Stimulated activated CD4-positive, alpha-beta T cell treated with anti-CD3 and anti-CD28 coated beads, Interleukin-4, amount 100 ng/mL, for 24 hours (primary cell): ENCODE data around the gene TMCC1.

Source experiments
- DNase-seq: peaks from one replicate; pipeline ENCODE4 v3.0.0-alpha.2; 2020

TMCC1 gene

DNA sequence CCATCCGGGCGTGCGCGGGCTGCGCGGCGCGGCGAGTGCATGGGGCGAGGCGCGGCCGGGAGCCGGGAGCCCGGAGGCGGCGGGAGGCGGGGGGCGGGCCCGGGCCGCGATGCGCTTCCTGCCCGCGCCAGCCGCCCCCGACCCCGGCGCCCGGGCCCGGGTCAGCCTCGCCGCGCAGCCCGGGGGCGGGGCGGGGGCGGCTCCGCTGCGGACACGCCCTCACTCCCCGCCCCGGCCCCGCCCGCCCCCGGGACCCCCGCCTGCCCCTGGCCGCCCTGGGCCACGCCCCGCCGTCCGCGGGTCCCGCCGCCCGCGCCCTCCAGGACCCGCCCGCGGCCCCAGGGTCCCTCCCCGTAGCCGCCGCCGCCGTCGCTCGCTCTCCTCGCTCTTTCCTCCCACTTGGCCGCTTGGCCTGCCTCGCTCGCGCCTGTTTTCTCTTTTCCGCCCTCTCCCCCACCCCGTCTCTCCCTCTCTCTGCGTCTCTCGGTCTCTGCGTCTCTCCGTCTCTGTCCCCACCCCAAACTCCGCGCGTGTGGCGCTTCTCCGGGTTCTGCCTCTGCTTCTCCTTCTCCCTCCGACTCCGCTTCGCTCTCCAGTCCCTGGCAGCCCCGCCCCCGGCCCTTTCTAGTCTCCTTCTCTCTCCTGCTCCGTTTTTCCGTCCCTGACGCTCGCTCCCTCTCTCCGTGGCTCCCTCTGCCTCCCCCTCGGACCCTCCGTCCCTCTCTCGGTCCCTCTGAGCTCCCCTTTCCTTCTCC lies 286.7 kb downstream of the TMCC1 start, which contains the start of gene PLXND1:
Gene PLXND1, minus strand, starts transcription at position 41 of the 755 bp plus-strand sequence. Its CDS starts 37 bp downstream, at position 4.
- DNase-seq, result peak; percentile 21

DNA sequence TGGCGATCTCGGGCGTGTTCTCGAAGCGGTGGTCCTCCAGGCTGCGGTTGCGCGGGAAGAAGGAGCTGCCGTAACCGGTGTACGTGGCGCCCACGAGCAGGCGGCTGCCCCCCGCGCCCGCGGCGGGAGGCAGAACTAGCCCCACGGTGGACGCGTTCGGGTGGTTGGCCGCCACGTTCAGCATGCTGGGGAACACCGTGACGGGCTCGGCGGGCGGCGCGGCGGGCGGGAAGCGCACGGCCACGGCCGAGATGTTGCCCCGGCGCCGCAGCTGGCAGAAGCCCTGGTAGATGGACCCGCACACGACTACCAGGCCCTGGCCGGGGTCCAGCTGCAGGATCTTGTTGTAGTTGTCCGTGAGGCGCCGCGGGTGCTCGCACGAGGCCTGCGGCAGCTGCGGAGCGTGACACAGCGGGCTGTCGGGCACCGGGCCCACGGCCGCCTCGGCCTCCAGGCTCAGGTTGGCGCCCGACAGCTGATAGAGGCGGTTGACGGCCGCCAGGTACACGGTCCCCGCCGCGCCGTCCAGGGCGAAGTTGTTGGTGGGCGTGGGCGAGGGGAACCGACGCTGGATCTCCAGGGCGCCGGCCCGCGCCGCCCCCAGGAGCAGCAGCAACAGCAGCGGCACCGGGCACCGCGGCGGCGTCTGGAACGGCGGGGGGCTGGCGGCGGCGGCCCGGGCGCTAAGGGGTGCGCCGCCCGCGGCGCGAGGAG lies 287.4 kb downstream of the TMCC1 start:
- no peak for DNase-seq

DNA sequence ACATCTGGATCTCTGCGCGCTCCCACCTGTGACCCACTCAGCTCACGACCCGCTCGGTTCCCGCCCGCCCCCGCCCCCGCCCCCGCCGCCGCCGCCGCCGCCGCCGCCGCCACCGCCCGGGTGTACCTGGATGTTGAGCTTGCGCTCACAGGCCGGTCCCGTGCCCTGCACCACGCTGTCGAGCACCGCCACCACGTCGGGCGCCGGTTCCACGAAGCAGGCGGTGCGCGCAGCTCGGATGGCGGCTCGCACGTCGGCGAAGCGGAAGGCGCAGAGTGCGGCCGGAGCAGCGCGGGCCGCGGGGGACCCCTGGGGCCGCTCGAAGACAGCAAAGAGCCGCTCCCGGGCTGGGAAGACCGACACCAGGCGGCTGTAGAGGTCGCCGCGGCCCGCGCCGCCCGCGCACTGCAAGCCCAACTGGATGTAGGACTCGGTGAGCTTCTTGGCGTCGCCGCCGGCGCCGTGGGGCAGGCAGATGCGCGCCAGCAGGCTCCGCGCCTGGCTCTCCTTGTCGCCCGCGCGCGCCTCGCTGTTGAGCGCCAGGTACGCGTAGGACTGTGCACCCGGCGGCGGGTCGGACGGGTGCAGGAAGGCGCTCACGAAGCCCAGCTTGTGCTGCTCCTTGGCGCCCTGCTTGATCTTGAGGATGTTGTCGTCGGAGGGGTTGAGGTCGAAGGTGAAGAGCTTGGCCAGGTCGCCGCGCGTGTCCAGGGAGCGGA lies 288.1 kb downstream of the TMCC1 start:
- DNase-seq, result peak; percentile 29

DNA sequence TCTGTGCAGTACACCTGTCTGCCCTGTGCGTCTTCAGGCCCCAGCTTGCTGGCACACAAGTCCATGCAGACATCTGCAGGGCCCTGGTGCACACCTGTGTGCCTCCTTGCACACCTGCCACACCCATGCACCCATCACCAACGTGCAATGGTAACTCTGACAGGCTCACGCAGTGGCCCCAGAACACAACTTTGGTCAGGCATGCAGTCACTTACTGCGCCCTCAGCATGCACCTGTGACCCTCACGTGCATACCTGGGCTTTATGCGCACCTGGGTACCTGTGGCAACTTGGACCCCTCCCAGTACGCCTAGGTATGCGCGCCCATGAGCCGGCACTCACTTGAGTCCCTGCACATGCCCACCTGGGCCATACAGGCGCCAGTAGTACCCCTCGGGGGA lies 288.7 kb downstream of the TMCC1 start:
- no peak for DNase-seq

DNA sequence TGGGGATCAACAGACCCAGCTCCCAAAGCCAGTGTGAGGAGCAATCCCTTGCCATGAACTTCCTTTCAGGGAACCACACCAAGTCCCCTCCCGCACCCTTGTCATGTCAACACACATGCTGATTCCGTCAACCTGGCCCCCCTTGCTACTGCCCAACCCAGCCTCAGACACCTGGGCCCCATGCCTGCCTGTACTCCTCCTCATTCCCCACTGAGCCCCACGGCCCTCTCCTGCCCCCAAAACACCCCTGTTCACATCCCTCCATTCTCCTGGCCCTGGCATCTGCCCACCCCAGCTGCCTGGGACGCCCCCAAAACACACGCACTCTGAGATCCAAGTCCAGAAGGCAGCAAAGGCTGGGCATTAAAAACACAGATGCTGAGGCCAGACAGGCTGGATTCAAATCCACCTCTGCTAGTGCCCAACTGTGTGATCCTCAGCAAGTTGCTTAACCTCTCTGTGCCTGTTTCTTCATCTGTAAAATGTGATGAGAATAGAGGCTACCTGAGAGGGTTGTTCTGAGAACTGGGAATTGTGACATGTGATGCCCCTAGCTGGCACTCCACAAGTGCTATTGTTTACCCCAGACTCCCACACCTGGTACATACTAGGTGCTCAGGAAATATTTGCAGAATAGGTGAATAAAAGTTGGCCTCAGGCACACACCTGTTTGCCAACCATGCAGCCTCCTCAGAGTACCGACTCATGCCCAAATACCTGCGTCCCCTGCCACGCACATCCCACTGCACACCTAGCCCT lies 289.3 kb downstream of the TMCC1 start:
- no peak for DNase-seq

DNA sequence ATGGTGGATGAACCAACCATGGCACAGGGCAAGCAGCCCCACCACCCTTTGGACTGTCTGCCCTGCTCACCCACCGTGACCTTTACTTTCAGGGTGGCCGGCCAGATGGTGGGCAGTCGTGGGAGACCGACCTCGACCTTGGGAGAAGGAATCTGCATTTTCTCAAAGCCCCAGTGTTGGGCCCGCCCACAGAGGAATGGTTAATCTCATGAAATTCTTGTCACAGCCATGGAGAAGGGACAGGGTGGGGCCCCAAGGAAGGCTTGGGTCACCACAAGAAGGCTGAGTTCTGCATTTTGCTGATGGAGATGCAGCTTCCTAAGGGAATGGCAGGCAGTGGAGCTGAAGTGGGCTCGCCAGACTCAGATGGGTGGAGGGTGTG lies 290.0 kb downstream of the TMCC1 start:
- no peak for DNase-seq

DNA sequence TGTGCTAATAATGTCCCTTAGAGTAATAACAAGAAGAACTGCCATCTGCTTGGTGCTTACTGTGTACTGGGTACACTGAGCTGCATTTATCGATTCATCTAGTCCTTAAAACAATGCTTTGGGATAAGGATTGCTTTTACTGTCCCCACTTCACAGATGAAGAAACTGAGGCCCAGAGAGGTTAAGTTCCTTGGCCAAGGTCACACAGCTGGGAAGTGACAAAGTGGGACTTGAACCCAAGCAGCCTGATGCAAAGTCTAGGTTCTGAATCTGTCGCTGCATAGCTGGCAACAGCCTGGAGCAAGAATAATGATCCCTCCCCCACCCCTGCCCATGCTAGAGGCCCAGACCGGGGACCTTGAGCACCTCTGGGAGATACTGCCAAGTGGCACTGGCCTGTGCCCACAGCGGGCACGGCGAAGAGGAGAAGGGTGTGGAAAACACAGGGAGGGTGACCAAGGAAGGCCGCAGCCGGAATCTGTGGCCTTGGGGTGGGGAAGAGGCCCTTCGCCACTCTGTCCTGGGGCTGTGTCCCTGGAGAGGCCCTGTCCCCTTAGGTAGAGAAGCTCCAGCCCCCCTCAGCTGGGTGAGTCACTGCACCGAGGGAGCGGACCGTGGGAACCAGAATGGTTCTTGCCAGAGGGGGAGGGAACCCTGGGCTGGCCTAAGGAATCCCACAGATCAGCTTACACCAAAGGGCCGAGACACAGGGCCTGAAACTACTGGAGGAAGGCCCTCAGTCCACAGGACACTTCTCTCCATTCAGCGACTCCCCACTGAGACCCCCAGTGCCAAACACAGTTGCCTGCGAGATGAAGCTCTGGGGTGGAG lies 290.6 kb downstream of the TMCC1 start:
- no peak for DNase-seq

DNA sequence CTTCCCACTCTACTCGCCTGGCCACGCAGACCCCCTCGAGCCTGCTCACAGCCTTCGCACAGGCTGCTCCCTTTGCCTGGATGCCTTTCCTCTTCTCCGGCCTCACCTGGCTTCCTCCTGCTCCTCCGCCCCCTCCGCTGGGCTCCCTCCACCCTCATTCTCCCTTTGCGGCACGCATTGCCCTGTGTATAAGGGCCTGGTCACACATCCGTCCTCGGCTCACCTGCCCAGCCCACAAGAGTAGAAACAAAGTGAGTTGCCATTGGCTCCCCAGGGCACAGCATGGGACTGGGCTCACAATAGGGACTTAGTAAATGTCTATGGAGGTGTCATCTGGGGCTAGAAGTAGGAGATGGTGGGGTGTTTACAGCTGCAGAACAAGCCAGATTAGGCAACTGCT lies 291.2 kb downstream of the TMCC1 start:
- DNase-seq, result no peak

DNA sequence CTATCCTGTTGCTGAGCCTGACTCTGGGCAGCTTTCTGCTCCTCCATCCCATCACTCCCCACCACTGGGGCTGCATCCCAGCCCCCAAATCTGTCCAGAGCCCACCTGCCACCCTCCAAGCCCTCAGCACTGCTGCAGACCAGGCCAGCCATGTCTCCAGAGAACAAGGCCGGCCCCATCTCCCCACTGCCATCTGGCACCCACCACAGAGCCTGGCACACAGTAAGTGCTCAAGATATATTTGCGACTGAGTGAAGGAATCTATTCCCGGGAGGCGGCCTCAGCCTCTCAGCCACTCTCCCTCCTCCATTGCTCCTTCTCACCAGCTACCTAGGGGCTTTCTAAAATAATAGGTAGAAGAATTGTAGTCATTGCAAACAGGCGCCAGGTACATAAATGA lies 291.8 kb downstream of the TMCC1 start:
- no peak for DNase-seq

DNA sequence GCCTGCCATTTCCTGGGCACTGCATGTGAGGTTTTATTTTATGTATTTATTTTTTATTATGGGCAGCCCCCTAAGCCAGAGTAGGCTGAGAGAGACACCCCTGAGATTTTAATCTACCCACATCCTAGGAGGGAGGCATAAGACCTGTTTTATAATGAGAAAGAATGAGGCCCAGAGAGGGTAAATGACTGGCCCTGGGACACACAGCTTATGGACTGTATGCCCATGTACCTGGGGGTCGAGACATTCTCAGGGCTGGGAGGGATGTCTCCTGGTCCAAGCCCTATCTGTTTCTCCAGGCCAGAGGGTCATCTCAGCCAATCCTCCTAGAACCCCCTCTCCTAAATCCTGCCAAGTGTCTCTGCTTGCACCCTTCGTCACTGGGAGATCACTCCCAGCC lies 293.2 kb downstream of the TMCC1 start:
- DNase-seq, result no peak

DNA sequence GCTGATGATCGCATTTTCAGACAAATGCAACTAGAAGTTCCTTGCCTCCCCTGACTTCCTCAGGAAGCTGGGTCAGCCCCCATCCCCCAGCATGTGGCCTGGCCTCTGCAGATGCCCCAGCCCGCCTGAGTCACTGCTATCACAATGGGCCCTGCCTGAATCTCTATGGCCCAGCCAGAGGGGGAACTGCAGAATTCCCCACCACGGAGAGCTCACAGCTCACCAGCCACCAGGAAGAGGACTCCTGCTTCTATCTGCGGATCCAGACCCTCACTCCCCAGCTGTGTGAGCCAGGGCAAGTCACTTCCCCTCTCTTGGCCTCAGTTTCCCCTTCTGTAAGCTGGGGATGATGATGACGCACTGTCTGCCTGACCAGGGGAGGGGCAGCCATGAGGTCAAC lies 293.9 kb downstream of the TMCC1 start:
- DNase-seq, result no peak

DNA sequence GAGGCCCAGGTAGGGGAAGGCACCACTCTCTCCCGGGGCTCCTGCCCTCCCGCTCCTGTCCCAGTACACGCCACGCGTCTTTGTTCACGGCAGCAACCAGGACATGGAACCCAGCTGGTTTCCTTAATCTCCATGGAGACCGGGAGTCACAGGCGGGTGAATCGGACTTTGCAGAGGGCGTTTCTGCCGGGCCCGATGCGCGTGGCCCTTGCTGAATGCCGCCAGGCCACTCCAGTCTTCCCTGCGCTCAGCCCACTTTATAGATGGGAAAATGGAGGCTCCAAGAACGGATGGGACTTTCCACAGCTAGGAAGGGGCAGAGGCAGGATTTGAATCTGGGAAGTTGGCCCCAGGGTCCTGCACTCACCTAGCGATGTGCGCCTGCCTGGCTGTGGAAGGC lies 294.4 kb downstream of the TMCC1 start:
- DNase-seq, result no peak

DNA sequence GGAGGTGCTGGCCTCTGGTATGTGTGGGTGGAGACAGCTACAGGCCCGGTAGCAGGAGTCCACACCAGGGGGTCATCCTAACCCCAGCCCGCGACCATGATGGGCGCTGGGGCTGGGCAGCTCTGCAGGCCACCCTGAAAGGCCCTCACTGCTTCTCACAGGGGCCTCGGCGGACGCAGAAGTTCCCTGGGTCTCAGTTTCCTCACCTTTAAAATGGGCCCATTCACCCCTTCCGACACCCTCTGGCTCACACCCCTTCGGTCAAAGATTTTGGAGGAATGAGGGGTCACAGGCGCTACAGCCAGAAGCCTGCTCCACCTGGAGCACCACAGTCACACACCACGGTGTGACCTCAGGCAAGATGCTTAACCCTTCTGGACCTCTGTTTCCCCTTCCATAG lies 295.0 kb downstream of the TMCC1 start:
- no peak for DNase-seq

DNA sequence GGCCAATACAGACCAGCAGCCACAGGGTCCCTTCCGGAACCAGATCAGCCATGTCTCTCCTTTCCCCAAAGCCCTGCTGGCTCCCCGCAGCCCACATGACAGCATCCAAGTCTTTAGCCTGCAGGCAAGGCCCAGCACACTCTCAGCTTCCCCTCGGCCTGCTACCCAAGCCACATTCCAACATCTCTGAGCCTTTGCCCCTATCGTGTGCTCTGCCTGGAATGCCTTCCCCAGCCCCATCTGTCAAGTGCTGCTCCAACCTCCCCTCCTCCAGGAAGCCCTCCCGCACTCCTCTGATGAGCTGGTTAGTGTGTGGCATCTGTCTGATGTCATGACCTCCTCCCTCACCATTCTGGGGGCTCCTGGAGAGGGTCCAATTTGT lies 295.5 kb downstream of the TMCC1 start:
- DNase-seq, result no peak
